Gastroesophageal sphincter (tissue), 4 donors: Measurements from ENCODE around the gene ANK3. TPM values are rescaled to one million over a fixed set of nuclear protein-coding genes. Genes with fewer than 3 reads are reported as not detected.

Experiments
- ATAC-seq: fragments of 150-250 bp; one replicate; pipeline ENCODE4 v1.9.1; 2016; ENCODE audit warnings: mild to moderate bottlenecking, moderate library complexity
- H3K27ac ChIP-seq, 4 donors: fragments of 200-600 bp; sonication (generic) in 3 of 4; 1 replicate in 3 of 4; 2 replicates in 1 of 4; pipeline ENCODE4 v1.5.1; 2016 to 2019
- H3K27me3 ChIP-seq: fragments of 200-600 bp; sonication (generic); one replicate; pipeline ENCODE4 v1.5.1; 2019
- H3K36me3 ChIP-seq, 2 donors: fragments of 200-600 bp; sonication (generic); one replicate each; pipeline ENCODE4 v1.5.1; 2019; ENCODE audit warnings: control low read depth in 1 of 2
- H3K4me1 ChIP-seq, 3 donors: fragments of 200-600 bp; sonication (generic); 1 replicate in 2 of 3; 2 replicates in 1 of 3; pipeline ENCODE4 v1.5.1; 2016 to 2019; ENCODE audit warnings: control low read depth in 2 of 3
- H3K4me3 ChIP-seq, 2 donors: fragments of 200-600 bp; sonication (generic); one replicate each; pipeline ENCODE4 v1.5.1; 2019; ENCODE audit warnings: mild to moderate bottlenecking in 1 of 2, moderate library complexity in 1 of 2
- H3K9me3 ChIP-seq, 3 donors: fragments of 200-600 bp; sonication (generic); one replicate each; pipeline ENCODE4 v1.5.1; 2017 to 2019; ENCODE audit warnings: control low read depth in 2 of 3
- CTCF ChIP-seq, 4 experiments: fragments of 200-600 bp in 2 of 4; fragments of 450-650 bp in 2 of 4; sonication (generic) in 1 of 4; IDR thresholded peaks; one replicate each; pipeline ENCODE4 v1.5.1; 2017 to 2019; ENCODE audit warnings: antibody characterized with exemption in 4 of 4, mild to moderate bottlenecking in 2 of 4, moderate library complexity in 2 of 4
- EP300 ChIP-seq: sonication (generic); formaldehyde crosslinking; IDR thresholded peaks from one replicate; pipeline ENCODE4 v1.6.1; 2017; ENCODE audit warnings: antibody characterized with exemption, mild to moderate bottlenecking
- POLR2A ChIP-seq, 2 donors: fragments of 450-650 bp; IDR thresholded peaks; one replicate each; pipeline ENCODE4 v1.6.1; 2017; ENCODE audit warnings: antibody characterized with exemption in 2 of 2, mild to moderate bottlenecking in 2 of 2, moderate library complexity in 1 of 2
- POLR2AphosphoS5 ChIP-seq: sonication (generic); formaldehyde crosslinking; IDR thresholded peaks from one replicate; pipeline ENCODE4 v1.6.1; 2017; ENCODE audit warnings: antibody characterized with exemption
- WGBS, 2 donors: methylation state at CpG; one replicate each; pipeline ENCODE4 v1.1.5; 2018; ENCODE audit warnings: low coverage in 1 of 2; 5-methylcytosine and 5-hydroxymethylcytosine counted together
- total RNA-seq, 4 donors: library from RNA; depleted of rRNA; stranded (reverse); fragments of >200 nt; gene quantifications; one replicate each; pipeline ENCODE4 v1.1.0, GENCODE V29; 2016

ANK3 gene
- total RNA-seq, 4 donors from 2014 or later = 21.1 to 61.5 (median 38.9) TPM

GRCh38 chr10:60262647-60263126 is 127.0 kb downstream of the ANK3 start:
- no peaks in the 10 kb centered on the region for H3K9me3 ChIP-seq
- no peaks in the 10 kb centered on the region for H3K36me3 ChIP-seq
- no peak overlapping the region for H3K4me3 ChIP-seq
- TF ChIP-seq CTCF (IDR thresholded peaks at IDR 0.05) = no peak
- no peak for TF ChIP-seq EP300
- no peak for TF ChIP-seq POLR2A (IDR thresholded peaks at IDR 0.05)
- TF ChIP-seq POLR2AphosphoS5 = no peak
- no peak overlapping the region for H3K27ac ChIP-seq
- ATAC-seq = no peak
- 59 to 81% methylated on average over 3 of the region's 3 CpGs for WGBS, 2 donors
- H3K4me1 ChIP-seq = peaks cover 0 to 8% (median 0%) of the 10 kb centered on the region in 3 donors
- H3K27me3 ChIP-seq = no peaks in the 10 kb centered on the region

GRCh38 chr10:60260321-60260720 is 129.4 kb downstream of the ANK3 start:
- WGBS, 2 donors = 60 to 76% methylated on average over 3 of the region's 3 CpGs

GRCh38 chr10:60258429-60258797 is 131.3 kb downstream of the ANK3 start:
- H3K27me3 ChIP-seq = no peaks in the 10 kb centered on the region
- peaks cover 0 to 16% (median 0%) of the 10 kb centered on the region in 3 donors for H3K4me1 ChIP-seq
- H3K27ac ChIP-seq = no peak overlapping the region
- TF ChIP-seq EP300 (no peak), CTCF (IDR thresholded peaks at IDR 0.05) (no peak), POLR2A (IDR thresholded peaks at IDR 0.05) (no peak), POLR2AphosphoS5 (no peak)
- no peaks in the 10 kb centered on the region for H3K9me3 ChIP-seq
- 61 to 64% methylated on average over 2 of the region's 2 CpGs for WGBS, 2 donors
- no peaks in the 10 kb centered on the region for H3K36me3 ChIP-seq
- no peak overlapping the region for H3K4me3 ChIP-seq
- no peak for ATAC-seq

More at GRCh38 chr10:60260321-60260720, 129.4 kb downstream of the ANK3 start:
- no peak for ATAC-seq
- Histone ChIP-seq H3K27ac (no peak overlapping the region), H3K4me1 (peaks cover 0 to 11% (median 0%) of the 10 kb centered on the region in 3 donors), H3K9me3 (no peaks in the 10 kb centered on the region), H3K36me3 (no peaks in the 10 kb centered on the region), H3K27me3 (no peaks in the 10 kb centered on the region), H3K4me3 (no peak overlapping the region)
- TF ChIP-seq POLR2A (IDR thresholded peaks at IDR 0.05) (no peak), EP300 (no peak), POLR2AphosphoS5 (no peak)

GRCh38 chr10:60257767-60258428 is 131.8 kb downstream of the ANK3 start:
- Histone ChIP-seq H3K4me1 (peaks cover 0 to 18% (median 0%) of the 10 kb centered on the region in 3 donors), H3K9me3 (no peaks in the 10 kb centered on the region), H3K4me3 (no peak overlapping the region), H3K27me3 (no peaks in the 10 kb centered on the region), H3K36me3 (no peaks in the 10 kb centered on the region), H3K27ac (no peak overlapping the region)
- 48 to 66% methylated on average over 2 to 3 of the region's 3 CpGs for WGBS, 2 donors
- no peak for ATAC-seq
- TF ChIP-seq POLR2A (IDR thresholded peaks at IDR 0.05) (no peak), EP300 (no peak), POLR2AphosphoS5 (no peak), CTCF (IDR thresholded peaks at IDR 0.05) (no peak)

GRCh38 chr10:60254776-60255175 is 134.9 kb downstream of the ANK3 start:
- TF ChIP-seq EP300 (no peak), CTCF (IDR thresholded peaks at IDR 0.05) (no peak), POLR2AphosphoS5 (no peak), POLR2A (IDR thresholded peaks at IDR 0.05) (no peak)
- Histone ChIP-seq H3K4me3 (no peak overlapping the region), H3K27me3 (no peaks in the 10 kb centered on the region), H3K4me1 (peaks cover 0 to 18% (median 0%) of the 10 kb centered on the region in 3 donors), H3K27ac (no peak overlapping the region), H3K36me3 (no peaks in the 10 kb centered on the region), H3K9me3 (no peaks in the 10 kb centered on the region)
- no peak for ATAC-seq
